Stomach (tissue), 9 donors: ENCODE data around the gene ADGRL3. TPM values are rescaled to one million over a fixed set of nuclear protein-coding genes. Genes with fewer than 3 reads are reported as not detected.
"Not testable (repeated sequence)": the region's sequence is repeated elsewhere in the genome, so short reads cannot be mapped to it uniquely, and the experiment has no call there.

ENCODE experiments used
- DNase-seq, 2 donors: peaks; one replicate each; pipeline versions ENCODE4 v3.0.0 to v3.0.0-alpha.2; 2013 to 2019
- H3K27ac ChIP-seq, 5 donors: fragments of 200-600 bp in 4 of 5; sonication (generic) in 4 of 5; one replicate each; pipeline ENCODE4 v1.5.1; 2013 to 2019; ENCODE audit warnings: mild to moderate bottlenecking in 1 of 5, moderate library complexity in 1 of 5
- H3K27me3 ChIP-seq, 3 donors: fragments of 200-600 bp; sonication (generic); one replicate each; pipeline ENCODE4 v1.5.1; 2017 to 2019; ENCODE audit warnings: mixed run types in 1 of 3
- H3K36me3 ChIP-seq, 4 donors: fragments of 200-600 bp; sonication (generic); 1 replicate in 3 of 4; 2 replicates in 1 of 4; pipeline ENCODE4 v1.5.1; 2016 to 2019
- H3K4me1 ChIP-seq, 4 donors: fragments of 200-600 bp; sonication (generic); one replicate each; pipeline ENCODE4 v1.5.1; 2016 to 2019
- H3K4me3 ChIP-seq, 4 donors: fragments of 200-600 bp; sonication (generic) in 3 of 4; one replicate each; pipeline ENCODE4 v1.5.1; 2016 to 2019; ENCODE audit warnings: mild to moderate bottlenecking in 1 of 4
- H3K9me3 ChIP-seq, 4 donors: fragments of 200-600 bp; sonication (generic); one replicate each; pipeline ENCODE4 v1.5.1; 2016 to 2019
- CTCF ChIP-seq, 7 experiments: fragments of 450-650 bp in 4 of 7; fragments of 200-600 bp in 3 of 7; sonication (generic) in 3 of 7; IDR thresholded peaks; one replicate each; pipeline ENCODE4 v1.5.1; 2016 to 2019; ENCODE audit warnings: antibody characterized with exemption in 7 of 7, control low read depth in 2 of 7, mild to moderate bottlenecking in 1 of 7
- EP300 ChIP-seq: sonication (generic); formaldehyde crosslinking; IDR thresholded peaks from one replicate; pipeline ENCODE4 v1.6.1; 2017; ENCODE audit warnings: antibody characterized with exemption
- POLR2A ChIP-seq, 4 donors: fragments of 450-650 bp; IDR thresholded peaks; one replicate each; pipeline ENCODE4 v1.6.1; 2016; ENCODE audit warnings: antibody characterized with exemption in 4 of 4, control low read depth in 2 of 4, mild to moderate bottlenecking in 1 of 4, moderate library complexity in 1 of 4
- POLR2AphosphoS5 ChIP-seq, 3 donors: sonication (generic); formaldehyde crosslinking; IDR thresholded peaks; one replicate each; pipeline ENCODE4 v1.6.1; 2016; ENCODE audit warnings: antibody characterized with exemption in 3 of 3
- WGBS, 5 donors: extraction: QIAGEN DNeasy Blood & Tissue Kit in 3 of 5; methylation state at CpG; one replicate each; pipeline versions ENCODE4 v1.1.5 to v1.1.7; 2013 to 2018; 5-methylcytosine and 5-hydroxymethylcytosine counted together
- intact Hi-C: fragments of 100-400 bp; cut with DNase I; formaldehyde crosslinking; loops from one replicate; pipeline ENCODE4 v1.15.1; 2023; ENCODE audit warnings: low total_unique reads
- polyA plus RNA-seq, 3 donors: library from polyadenylated mRNA; stranded (reverse); fragments of 200-250 nt; gene quantifications; one replicate each; pipeline ENCODE4 v1.2.3, GENCODE V29; 2013
- total RNA-seq, 5 donors: library from RNA; depleted of rRNA; stranded (reverse); fragments of >200 nt; gene quantifications; one replicate each; pipeline versions ENCODE4 v1.1.0 to v1.2.3, GENCODE V29; 2014 to 2016
- donor health status: healthy with polysubstance abuse.
- donor health status: Bipolar disorder and iron deficiency.
- donor health status: healthy.

The ADGRL3 gene
- total and polyA plus RNA-seq, 8 donors = 0.48 to 109 (median 3.9) TPM

DNA sequence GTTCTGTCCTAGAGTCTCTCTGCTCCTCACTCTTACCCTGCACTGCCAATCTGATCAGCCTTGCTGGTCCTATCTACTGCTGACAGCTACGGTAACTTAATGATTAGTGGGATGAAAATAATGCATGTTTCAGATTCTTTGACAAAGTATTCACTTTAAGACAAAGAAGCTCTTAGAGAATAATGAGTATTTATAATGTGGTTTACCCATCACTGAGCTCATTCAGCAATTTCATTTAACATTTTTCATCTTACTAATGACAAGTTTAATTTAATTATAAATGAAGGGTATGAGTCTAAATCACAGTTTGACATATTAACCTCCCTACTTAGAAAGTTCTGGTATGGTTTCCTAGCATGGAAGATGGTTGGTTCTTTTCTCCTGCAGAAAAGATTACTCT, 428.2 kb downstream of the ADGRL3 start:
- no peaks in the 10 kb centered on the region for H3K27me3 ChIP-seq
- H3K9me3 ChIP-seq = no peaks in the 10 kb centered on the region
- no peak for DNase-seq
- no peak overlapping the region for H3K4me3 ChIP-seq
- intact Hi-C loops = no loop called here
- no peak overlapping the region for H3K27ac ChIP-seq
- no peaks in the 10 kb centered on the region for H3K36me3 ChIP-seq
- TF ChIP-seq CTCF (IDR thresholded peaks at IDR 0.05) = no peak
- no peak for TF ChIP-seq EP300
- no peak for TF ChIP-seq POLR2AphosphoS5 (IDR thresholded peaks at IDR 0.05)
- TF ChIP-seq POLR2A (IDR thresholded peaks at IDR 0.05) = no peak
- no peaks in the 10 kb centered on the region for H3K4me1 ChIP-seq
- 68 to 91% (median 84%) methylated on average over 1 of the region's 1 CpG for WGBS, 5 donors

- Histone ChIP-seq H3K4me1 (no peaks in the 10 kb centered on the region), H3K4me3 (no peak overlapping the region), H3K27ac (no peak overlapping the region), H3K27me3 (no peaks in the 10 kb centered on the region), H3K9me3 (no peaks in the 10 kb centered on the region), H3K36me3 (no peaks in the 10 kb centered on the region)
- no peak for TF ChIP-seq EP300
- no peak for TF ChIP-seq POLR2A (IDR thresholded peaks at IDR 0.05)
- no peak for TF ChIP-seq POLR2AphosphoS5 (IDR thresholded peaks at IDR 0.05)
- TF ChIP-seq CTCF (IDR thresholded peaks at IDR 0.05) = no peak
- WGBS, 5 donors = 69 to 91% (median 76%) methylated on average over 1 of the region's 1 CpG
- intact Hi-C loops = no loop called here
- DNase-seq = no peak
Measured at GRCh38 chr4:61628727-61629126, 428.6 kb downstream of the ADGRL3 start.

- Histone ChIP-seq H3K27ac (no peak overlapping the region), H3K4me3 (no peak overlapping the region), H3K27me3 (no peaks in the 10 kb centered on the region), H3K4me1 (no peaks in the 10 kb centered on the region), H3K9me3 (no peaks in the 10 kb centered on the region), H3K36me3 (no peaks in the 10 kb centered on the region)
- DNase-seq = no peak
- no peak for TF ChIP-seq POLR2AphosphoS5 (IDR thresholded peaks at IDR 0.05)
- intact Hi-C loops = no loop called here
- WGBS, 5 donors = 53 to 66% (median 62%) methylated on average over 2 of the region's 2 CpGs
Measured at GRCh38 chr4:61630548-61630947, 430.4 kb downstream of the ADGRL3 start.

DNA sequence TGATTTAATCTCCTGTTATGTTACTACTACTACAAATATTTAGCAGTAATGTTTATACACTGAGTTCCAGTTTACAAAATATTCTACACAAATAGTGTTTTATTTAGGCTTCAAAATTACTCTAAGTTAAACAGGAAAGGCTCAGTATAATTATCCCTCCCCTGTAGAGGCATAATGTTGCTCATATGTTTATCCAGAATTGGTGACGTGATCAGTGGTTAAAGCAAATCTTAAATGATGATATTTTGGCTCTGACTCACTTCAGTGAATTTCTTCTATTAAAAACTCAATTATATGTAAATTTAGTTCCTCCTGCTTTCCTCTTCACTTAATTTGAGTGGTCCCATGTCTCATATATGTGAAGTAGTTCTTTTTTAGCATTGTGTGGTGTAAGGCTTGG, 438.5 kb downstream of the ADGRL3 start:
- TF ChIP-seq CTCF (IDR thresholded peaks at IDR 0.05) (no peak), POLR2AphosphoS5 (IDR thresholded peaks at IDR 0.05) (no peak), EP300 (no peak), POLR2A (IDR thresholded peaks at IDR 0.05) (no peak)
- Histone ChIP-seq H3K4me3 (no peak overlapping the region), H3K4me1 (no peaks in the 10 kb centered on the region), H3K27ac (no peak overlapping the region), H3K27me3 (no peaks in the 10 kb centered on the region), H3K36me3 (no peaks in the 10 kb centered on the region), H3K9me3 (no peaks in the 10 kb centered on the region)
- no peak for DNase-seq
- WGBS, 5 donors = 63 to 77% (median 66%) methylated on average over 1 of the region's 1 CpG
- intact Hi-C loops = no loop called here

- H3K4me3 ChIP-seq, intact Hi-C loops, H3K4me1 ChIP-seq, H3K27me3 ChIP-seq, H3K36me3 ChIP-seq, DNase-seq, H3K9me3 ChIP-seq, H3K27ac ChIP-seq: not testable (repeated sequence)
- 82 to 88% (median 86%) methylated on average over 26 of the region's 26 CpGs for WGBS, 5 donors
Measured at GRCh38 chr4:61646746-61647350, 446.7 kb downstream of the ADGRL3 start.
